Uterus (tissue), 4 donors: ENCODE measurements around the gene ITGA6. TPM values are rescaled to one million over a fixed set of nuclear protein-coding genes. Genes with fewer than 3 reads are reported as not detected.
A peak's percentile ranks its signal among the peaks of the same experiment; 100 is the strongest.

Experiments used
- DNase-seq, 2 donors: peaks; one replicate each; pipeline ENCODE4 v3.0.0-alpha.2; 2019 to 2020
- H3K27ac ChIP-seq, 2 donors: fragments of 200-600 bp; sonication (generic); 1 replicate in 1 of 2; 2 replicates in 1 of 2; pipeline ENCODE4 v1.5.1; 2016 to 2018
- H3K27me3 ChIP-seq, 2 donors: fragments of 200-600 bp; sonication (generic); one replicate each; pipeline ENCODE4 v1.5.1; 2018 to 2019; ENCODE audit warnings: control low read depth in 1 of 2
- H3K36me3 ChIP-seq, 2 donors: fragments of 200-600 bp; sonication (generic); one replicate each; pipeline ENCODE4 v1.5.1; 2019; ENCODE audit warnings: control low read depth in 1 of 2
- H3K4me1 ChIP-seq, 2 donors: fragments of 200-600 bp; sonication (generic); one replicate each; pipeline ENCODE4 v1.5.1; 2018 to 2019; ENCODE audit warnings: control low read depth in 1 of 2
- H3K4me3 ChIP-seq, 2 donors: fragments of 200-600 bp; sonication (generic); 1 replicate in 1 of 2; 2 replicates in 1 of 2; pipeline ENCODE4 v1.5.1; 2018 to 2019; ENCODE audit warnings: mild to moderate bottlenecking in 1 of 2
- H3K9me3 ChIP-seq, 2 donors: fragments of 200-600 bp; sonication (generic); one replicate each; pipeline ENCODE4 v1.5.1; 2019; ENCODE audit warnings: control low read depth in 1 of 2
- POLR2A ChIP-seq, 2 donors: fragments of 450-650 bp; IDR thresholded peaks; one replicate each; pipeline ENCODE4 v1.6.1; 2016; ENCODE audit warnings: antibody characterized with exemption in 2 of 2, mild to moderate bottlenecking in 1 of 2, moderate library complexity in 1 of 2
- intact Hi-C: fragments of 100-400 bp; cut with DNase I; formaldehyde crosslinking; loops from one replicate; pipeline ENCODE4 v1.15.1; 2023; ENCODE audit warnings: low total_unique reads
- total RNA-seq, 4 donors: library from RNA; depleted of rRNA in 3 of 4; stranded (reverse); fragments of >200 nt in 3 of 4; gene quantifications; one replicate each; pipeline versions ENCODE4 v1.1.0 to v1.2.4, GENCODE V29; 2014 to 2023
- TF ChIP-seq, protein P1 (sequence below), 4 experiments: fragments of 200-600 bp in 2 of 4; fragments of 450-650 bp in 2 of 4; sonication (generic) in 2 of 4; IDR thresholded peaks; one replicate each; pipeline ENCODE4 v1.5.1; 2016 to 2019; ENCODE audit warnings: antibody characterized with exemption in 4 of 4, mild to moderate bottlenecking in 2 of 4, moderate library complexity in 1 of 4
- donor health status: DM: yes; HTN: yes; CAD: no.

The ITGA6 gene
- total RNA-seq, 4 donors from 2014 or later: 57.4 to 195 (median 120) TPM

GRCh38 chr2:172431463-172431862, 4.1 kb downstream of the ITGA6 start:
- TF ChIP-seq, protein P1, sequence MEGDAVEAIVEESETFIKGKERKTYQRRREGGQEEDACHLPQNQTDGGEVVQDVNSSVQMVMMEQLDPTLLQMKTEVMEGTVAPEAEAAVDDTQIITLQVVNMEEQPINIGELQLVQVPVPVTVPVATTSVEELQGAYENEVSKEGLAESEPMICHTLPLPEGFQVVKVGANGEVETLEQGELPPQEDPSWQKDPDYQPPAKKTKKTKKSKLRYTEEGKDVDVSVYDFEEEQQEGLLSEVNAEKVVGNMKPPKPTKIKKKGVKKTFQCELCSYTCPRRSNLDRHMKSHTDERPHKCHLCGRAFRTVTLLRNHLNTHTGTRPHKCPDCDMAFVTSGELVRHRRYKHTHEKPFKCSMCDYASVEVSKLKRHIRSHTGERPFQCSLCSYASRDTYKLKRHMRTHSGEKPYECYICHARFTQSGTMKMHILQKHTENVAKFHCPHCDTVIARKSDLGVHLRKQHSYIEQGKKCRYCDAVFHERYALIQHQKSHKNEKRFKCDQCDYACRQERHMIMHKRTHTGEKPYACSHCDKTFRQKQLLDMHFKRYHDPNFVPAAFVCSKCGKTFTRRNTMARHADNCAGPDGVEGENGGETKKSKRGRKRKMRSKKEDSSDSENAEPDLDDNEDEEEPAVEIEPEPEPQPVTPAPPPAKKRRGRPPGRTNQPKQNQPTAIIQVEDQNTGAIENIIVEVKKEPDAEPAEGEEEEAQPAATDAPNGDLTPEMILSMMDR (IDR thresholded peaks at IDR 0.05): no peak
- TF ChIP-seq POLR2A (IDR thresholded peaks at IDR 0.05): no peak
- no peaks in the 10 kb centered on the region for H3K9me3 ChIP-seq
- intact Hi-C loops: no loop called here
- peak in 1 of 2 donors; percentile 55 for DNase-seq
- no peaks in the 10 kb centered on the region for H3K27me3 ChIP-seq
- peak overlapping the region in 1 of 2 donors; percentile 89 for H3K27ac ChIP-seq
- no peak overlapping the region for H3K4me3 ChIP-seq
- H3K4me1 ChIP-seq: no peaks in the 10 kb centered on the region
- no peaks in the 10 kb centered on the region for H3K36me3 ChIP-seq

- DNase-seq: no peak
- intact Hi-C loops: no loop called here
- Histone ChIP-seq H3K27ac (peak overlapping the region; percentile 30 to 89), H3K9me3 (no peaks in the 10 kb centered on the region), H3K4me3 (no peak overlapping the region), H3K4me1 (no peaks in the 10 kb centered on the region), H3K36me3 (no peaks in the 10 kb centered on the region), H3K27me3 (no peaks in the 10 kb centered on the region)
- no peak for TF ChIP-seq POLR2A (IDR thresholded peaks at IDR 0.05)
- TF ChIP-seq, protein P1 (IDR thresholded peaks at IDR 0.05): no peak
These were observed 4.6 kb downstream of the ITGA6 start for GRCh38 chr2:172431993-172432392.

GRCh38 chr2:172433144-172433543, 5.8 kb downstream of the ITGA6 start:
- H3K4me1 ChIP-seq: no peaks in the 10 kb centered on the region
- intact Hi-C loops: no loop called here
- no peaks in the 10 kb centered on the region for H3K9me3 ChIP-seq
- no peaks in the 10 kb centered on the region for H3K27me3 ChIP-seq
- TF ChIP-seq, protein P1 (IDR thresholded peaks at IDR 0.05): no peak
- no peak for TF ChIP-seq POLR2A (IDR thresholded peaks at IDR 0.05)
- no peak for DNase-seq
- peak overlapping the region; percentile 22 to 30 for H3K27ac ChIP-seq
- H3K4me3 ChIP-seq: no peak overlapping the region
- H3K36me3 ChIP-seq: no peaks in the 10 kb centered on the region

DNA sequence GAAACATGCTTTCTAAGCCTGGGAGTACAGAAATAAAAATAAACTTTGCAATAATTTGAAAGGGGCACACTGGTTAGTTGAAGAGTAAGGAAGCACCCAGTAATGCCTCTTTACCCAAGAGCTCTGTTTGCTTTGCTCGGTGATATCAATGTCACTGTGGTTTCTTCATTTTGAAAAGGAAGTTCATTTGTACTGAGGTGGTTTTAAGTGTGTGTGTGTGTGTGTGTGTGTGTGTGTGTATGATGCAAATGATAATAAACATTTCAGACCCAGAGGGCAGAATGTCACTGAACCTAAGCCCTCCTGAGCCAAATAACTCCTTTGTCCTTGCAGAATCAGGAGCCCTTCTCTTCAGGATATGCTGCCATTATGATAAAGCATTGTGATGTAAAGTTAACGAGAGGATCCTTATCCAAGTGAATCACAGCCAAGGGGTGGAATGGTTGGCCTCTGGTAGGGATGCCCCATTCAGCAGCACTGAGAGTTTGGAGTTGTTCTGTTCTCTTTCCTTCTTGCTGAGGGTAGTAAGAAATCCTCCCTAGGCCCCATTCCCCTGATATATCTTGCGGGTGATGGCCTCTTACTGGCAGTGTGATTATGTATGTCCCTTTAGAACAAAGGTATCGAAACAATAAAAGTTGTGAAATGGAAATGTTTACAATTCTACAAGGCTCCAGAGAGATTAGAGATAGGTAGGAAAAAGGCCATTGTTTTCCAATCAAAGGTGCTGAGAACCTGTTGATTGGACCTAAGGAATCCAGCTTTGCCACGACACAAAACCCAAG, 7.6 kb downstream of the ITGA6 start:
- TF ChIP-seq, protein P1 (IDR thresholded peaks at IDR 0.05): no peak
- TF ChIP-seq POLR2A (IDR thresholded peaks at IDR 0.05): no peak
- no peak for DNase-seq
- Histone ChIP-seq H3K4me3 (no peak overlapping the region), H3K27me3 (no peaks in the 10 kb centered on the region), H3K27ac (no peak overlapping the region), H3K9me3 (no peaks in the 10 kb centered on the region), H3K4me1 (no peaks in the 10 kb centered on the region), H3K36me3 (no peaks in the 10 kb centered on the region)
- intact Hi-C loops: no loop called here

- Histone ChIP-seq H3K4me3 (no peak overlapping the region), H3K27ac (no peak overlapping the region), H3K27me3 (no peaks in the 10 kb centered on the region), H3K9me3 (no peaks in the 10 kb centered on the region), H3K4me1 (no peaks in the 10 kb centered on the region), H3K36me3 (no peaks in the 10 kb centered on the region)
- TF ChIP-seq, protein P1 (IDR thresholded peaks at IDR 0.05): no peak
- TF ChIP-seq POLR2A (IDR thresholded peaks at IDR 0.05): no peak
- DNase-seq: no peak
- intact Hi-C loops: no loop called here
These were observed 8.2 kb downstream of the ITGA6 start for GRCh38 chr2:172435606-172435911.
